ENCODE measurements around the gene NAV1.

DNA sequence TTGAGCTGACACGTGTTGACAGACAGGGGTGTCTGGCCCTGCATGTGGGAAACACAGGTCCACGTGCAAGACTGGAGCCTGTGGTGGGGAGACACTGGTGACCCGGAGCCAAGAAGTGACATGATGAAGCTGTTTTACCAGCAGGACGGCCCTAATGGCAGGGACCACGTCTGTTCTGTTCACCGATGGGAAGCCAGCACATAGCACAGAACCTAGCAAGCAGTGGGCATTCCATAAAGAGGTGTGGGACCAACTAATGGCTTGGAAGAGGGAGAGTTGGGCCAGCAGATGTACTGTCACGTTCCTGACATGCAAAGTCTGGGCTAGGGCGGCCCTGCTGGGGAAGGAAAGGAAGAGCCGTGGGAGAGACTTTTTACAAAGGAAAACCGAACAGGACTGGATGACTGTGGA lies 15.3 kb downstream of the NAV1 start:
- TF ChIP-seq, protein P1, sequence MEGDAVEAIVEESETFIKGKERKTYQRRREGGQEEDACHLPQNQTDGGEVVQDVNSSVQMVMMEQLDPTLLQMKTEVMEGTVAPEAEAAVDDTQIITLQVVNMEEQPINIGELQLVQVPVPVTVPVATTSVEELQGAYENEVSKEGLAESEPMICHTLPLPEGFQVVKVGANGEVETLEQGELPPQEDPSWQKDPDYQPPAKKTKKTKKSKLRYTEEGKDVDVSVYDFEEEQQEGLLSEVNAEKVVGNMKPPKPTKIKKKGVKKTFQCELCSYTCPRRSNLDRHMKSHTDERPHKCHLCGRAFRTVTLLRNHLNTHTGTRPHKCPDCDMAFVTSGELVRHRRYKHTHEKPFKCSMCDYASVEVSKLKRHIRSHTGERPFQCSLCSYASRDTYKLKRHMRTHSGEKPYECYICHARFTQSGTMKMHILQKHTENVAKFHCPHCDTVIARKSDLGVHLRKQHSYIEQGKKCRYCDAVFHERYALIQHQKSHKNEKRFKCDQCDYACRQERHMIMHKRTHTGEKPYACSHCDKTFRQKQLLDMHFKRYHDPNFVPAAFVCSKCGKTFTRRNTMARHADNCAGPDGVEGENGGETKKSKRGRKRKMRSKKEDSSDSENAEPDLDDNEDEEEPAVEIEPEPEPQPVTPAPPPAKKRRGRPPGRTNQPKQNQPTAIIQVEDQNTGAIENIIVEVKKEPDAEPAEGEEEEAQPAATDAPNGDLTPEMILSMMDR (conservative IDR thresholded peaks at IDR 0.05 in 1 of 2, IDR thresholded peaks at IDR 0.05 in 1 of 2; ENCODE audit: extremely low read depth in 1 of 2, insufficient read depth in 1 of 2, low read depth in 1 of 2, low read length in 2 of 2) = no peak
- no peak for TF ChIP-seq EZH2 (IDR thresholded peaks at IDR 0.05; ENCODE audit: borderline replicate concordance, low read length)

Data from mammary epithelial cell (primary cell).